ENCODE data around the gene TXNRD1.

GRCh38 chr12:104352106-104352713, 136.6 kb downstream of the TXNRD1 start:
- TF ChIP-seq CTCF (IDR thresholded peaks at IDR 0.05; ENCODE audit: low read depth, low read length): no peak
- no peak for TF ChIP-seq EZH2phosphoT487 (IDR thresholded peaks at IDR 0.05; ENCODE audit: low read depth)

Measured in OCI-LY3 (cell line).